NOMO-1 treated with dmso at 0.1 percent for 144 hours (cell line): ENCODE results near the gene NSUN2.

Source experiments
- DNase-seq: peaks from one replicate; lab custom pipeline; 2025; ENCODE audit not compliant: unreplicated experiment; lab: John Stamatoyannopoulos, UW

Gene NSUN2

GRCh38 chr5:6645571-6646362 lies 12.9 kb upstream of the NSUN2 start:
- DNase-seq, result peak; percentile 98

- no peak for DNase-seq
These were observed 12.0 kb upstream of the NSUN2 start for GRCh38 chr5:6644794-6645241.

- no peak for DNase-seq
These were observed 9.8 kb upstream of the NSUN2 start for GRCh38 chr5:6642655-6643054.

GRCh38 chr5:6638236-6638635 lies 5.4 kb upstream of the NSUN2 start:
- DNase-seq, result peak; percentile 86

GRCh38 chr5:6637590-6637989 lies 4.7 kb upstream of the NSUN2 start:
- no peak for DNase-seq

- DNase-seq, result no peak
These were observed 4.2 kb upstream of the NSUN2 start for GRCh38 chr5:6637022-6637421.

- DNase-seq, result no peak
These were observed 3.4 kb upstream of the NSUN2 start for GRCh38 chr5:6636293-6636692.

GRCh38 chr5:6634788-6635430 lies 2.1 kb upstream of the NSUN2 start:
- DNase-seq, result no peak

- peak; percentile 73 for DNase-seq
These were observed 1.5 kb upstream of the NSUN2 start for GRCh38 chr5:6634306-6634705.

- DNase-seq, result no peak
These were observed 813 bp upstream of the NSUN2 start for GRCh38 chr5:6633469-6634245.

GRCh38 chr5:6632324-6632887 lies 438 bp downstream of the NSUN2 start:
- DNase-seq, result peak; percentile 28

- no peak for DNase-seq
These were observed 1.4 kb downstream of the NSUN2 start for GRCh38 chr5:6631441-6631840.

GRCh38 chr5:6626508-6626907 lies 6.3 kb downstream of the NSUN2 start:
- DNase-seq, result no peak

- no peak for DNase-seq
These were observed 8.9 kb downstream of the NSUN2 start for GRCh38 chr5:6623941-6624340.

GRCh38 chr5:6623228-6623627 lies 9.6 kb downstream of the NSUN2 start:
- DNase-seq, result no peak

- DNase-seq, result no peak
These were observed 16.2 kb downstream of the NSUN2 start for GRCh38 chr5:6616632-6617031.

- DNase-seq, result no peak
These were observed 17.6 kb downstream of the NSUN2 start for GRCh38 chr5:6615034-6615815.

GRCh38 chr5:6611334-6612256 lies 21.2 kb downstream of the NSUN2 start:
- no peak for DNase-seq

- no peak for DNase-seq
These were observed 24.8 kb downstream of the NSUN2 start for GRCh38 chr5:6608016-6608415.

GRCh38 chr5:6607559-6607936 lies 25.3 kb downstream of the NSUN2 start:
- no peak for DNase-seq
